Immature natural killer cell (primary cell): ENCODE measurements around the gene UNC5C. TPM values are rescaled to one million over a fixed set of nuclear protein-coding genes. Genes with fewer than 3 reads are reported as not detected.

ENCODE experiments used
- DNase-seq, 3 donors: peaks; one replicate each; pipeline ENCODE4 v3.0.0; 2022; ENCODE audit warnings: mixed read lengths in 1 of 3
- H3K27ac Mint-ChIP-seq, 6 donors: one replicate each; pipeline ENCODE4 v1.8.0; 2020; ENCODE audit warnings: mixed read lengths in 6 of 6, mild to moderate bottlenecking in 5 of 6, inconsistent platforms in 4 of 6, moderate library complexity in 3 of 6
- H3K27me3 Mint-ChIP-seq, 3 donors: one replicate each; pipeline ENCODE4 v1.8.0; 2020 to 2021; ENCODE audit warnings: low read depth in 3 of 3, mild to moderate bottlenecking in 3 of 3, mixed read lengths in 3 of 3, moderate library complexity in 3 of 3, inconsistent platforms in 1 of 3
- H3K36me3 Mint-ChIP-seq, 3 donors: one replicate each; pipeline ENCODE4 v1.8.0; 2020; ENCODE audit warnings: mixed read lengths in 3 of 3, inconsistent platforms in 2 of 3, mild to moderate bottlenecking in 2 of 3
- H3K4me1 Mint-ChIP-seq, 2 donors: one replicate each; pipeline ENCODE4 v1.8.0; 2020; ENCODE audit warnings: inconsistent platforms in 2 of 2, mild to moderate bottlenecking in 2 of 2, mixed read lengths in 2 of 2, moderate library complexity in 1 of 2
- H3K4me3 Mint-ChIP-seq, 5 donors: one replicate each; pipeline ENCODE4 v1.8.0; 2020; ENCODE audit warnings: mild to moderate bottlenecking in 5 of 5, mixed read lengths in 5 of 5, inconsistent platforms in 3 of 5, moderate library complexity in 3 of 5
- H3K9me3 Mint-ChIP-seq, 6 donors: one replicate each; pipeline ENCODE4 v1.8.0; 2020; ENCODE audit warnings: mild to moderate bottlenecking in 6 of 6, mixed read lengths in 6 of 6, inconsistent platforms in 4 of 6, moderate library complexity in 3 of 6
- polyA plus RNA-seq, 3 donors: library from polyadenylated mRNA; unstranded; fragments of 300-500 nt; fragmentation: Illumina TruSeq; gene quantifications; one replicate each; pipeline ENCODE4 v1.2.3, GENCODE V29; 2021

UNC5C gene
- polyA plus RNA-seq, 3 donors from 2014 or later: not detected

DNA sequence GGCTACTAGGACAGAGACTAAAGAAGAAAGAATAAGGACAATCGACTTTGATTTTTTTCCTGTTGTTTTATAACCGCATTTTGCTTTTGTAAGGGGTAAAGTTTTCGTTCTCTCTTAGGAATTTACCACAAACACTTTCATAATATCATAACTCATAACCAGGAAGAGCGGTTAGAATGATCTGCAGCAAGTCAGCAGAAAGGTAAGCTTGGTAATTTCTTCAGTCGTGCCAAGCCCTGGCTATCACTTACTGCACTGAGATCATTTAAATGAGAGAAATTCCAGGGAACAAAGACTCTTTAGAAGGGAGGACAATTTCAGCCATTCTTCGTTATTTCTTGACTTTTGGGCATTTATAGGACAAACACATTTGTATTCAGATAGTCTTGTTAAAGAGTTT lies 258.1 kb downstream of the UNC5C start:
- H3K4me3 Mint-ChIP-seq: no peak overlapping the region
- H3K4me1 Mint-ChIP-seq: peaks cover 28 to 45% of the 10 kb centered on the region in 2 donors
- H3K27ac Mint-ChIP-seq: no peak overlapping the region
- peaks cover 0 to 2% (median 0%) of the 10 kb centered on the region in 3 donors for H3K27me3 Mint-ChIP-seq
- DNase-seq: no peak
- no peaks in the 10 kb centered on the region for H3K9me3 Mint-ChIP-seq
- H3K36me3 Mint-ChIP-seq: no peaks in the 10 kb centered on the region

GRCh38 chr4:95289028-95289634 lies 259.6 kb downstream of the UNC5C start:
- Mint-ChIP-seq H3K27ac (no peak overlapping the region), H3K4me1 (peaks cover 28 to 45% of the 10 kb centered on the region in 2 donors), H3K4me3 (no peak overlapping the region), H3K9me3 (no peaks in the 10 kb centered on the region), H3K36me3 (no peaks in the 10 kb centered on the region), H3K27me3 (peaks cover 0 to 2% (median 0%) of the 10 kb centered on the region in 3 donors)
- DNase-seq: no peak

- Mint-ChIP-seq H3K4me3 (no peak overlapping the region), H3K9me3 (no peaks in the 10 kb centered on the region), H3K27me3 (peaks cover 0 to 2% (median 0%) of the 10 kb centered on the region in 3 donors), H3K27ac (no peak overlapping the region), H3K4me1 (peaks cover 26 to 39% of the 10 kb centered on the region in 2 donors), H3K36me3 (no peaks in the 10 kb centered on the region)
- no peak for DNase-seq
Observed at GRCh38 chr4:95288552-95288951, 260.2 kb downstream of the UNC5C start.

GRCh38 chr4:95285797-95286196 lies 263.0 kb downstream of the UNC5C start:
- peaks cover 14 to 17% of the 10 kb centered on the region in 2 donors for H3K4me1 Mint-ChIP-seq
- H3K27ac Mint-ChIP-seq: no peak overlapping the region
- DNase-seq: no peak
- peaks cover 0 to 10% (median 3%) of the 10 kb centered on the region in 6 donors for H3K9me3 Mint-ChIP-seq
- no peaks in the 10 kb centered on the region for H3K27me3 Mint-ChIP-seq
- no peak overlapping the region for H3K4me3 Mint-ChIP-seq
- H3K36me3 Mint-ChIP-seq: no peaks in the 10 kb centered on the region

GRCh38 chr4:95284655-95285054 lies 264.1 kb downstream of the UNC5C start:
- Mint-ChIP-seq H3K36me3 (no peaks in the 10 kb centered on the region), H3K27me3 (no peaks in the 10 kb centered on the region), H3K9me3 (peaks cover 0 to 10% (median 4%) of the 10 kb centered on the region in 6 donors), H3K4me3 (no peak overlapping the region), H3K27ac (no peak overlapping the region), H3K4me1 (peaks cover 8 to 11% of the 10 kb centered on the region in 2 donors)
- DNase-seq: no peak

GRCh38 chr4:95283320-95283719 lies 265.5 kb downstream of the UNC5C start:
- Mint-ChIP-seq H3K9me3 (peaks cover 0 to 10% (median 4%) of the 10 kb centered on the region in 6 donors), H3K27me3 (no peaks in the 10 kb centered on the region), H3K4me1 (no peaks in the 10 kb centered on the region), H3K36me3 (no peaks in the 10 kb centered on the region), H3K27ac (no peak overlapping the region), H3K4me3 (no peak overlapping the region)
- DNase-seq: no peak

DNA sequence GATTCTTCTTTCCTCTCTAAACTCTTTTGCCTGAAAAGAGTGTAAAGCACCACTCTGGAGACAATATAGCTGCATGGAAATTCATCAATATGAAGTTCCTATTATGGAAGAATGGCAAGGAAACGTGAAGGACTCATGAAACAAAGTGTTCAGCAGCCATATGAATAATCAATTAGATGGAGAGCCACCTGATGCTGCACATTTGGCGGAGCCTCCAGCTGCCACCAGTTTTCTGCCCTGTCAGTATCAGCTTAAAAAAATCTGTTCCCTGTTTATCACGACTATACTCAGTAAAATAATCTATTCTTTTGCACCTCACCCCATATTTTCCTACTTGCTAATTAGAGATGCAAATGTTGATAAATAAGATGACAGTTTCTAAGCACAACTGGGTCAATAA lies 276.0 kb downstream of the UNC5C start:
- Mint-ChIP-seq H3K27me3 (peaks cover 0 to 4% (median 2%) of the 10 kb centered on the region in 3 donors), H3K9me3 (peaks cover 0 to 11% (median 4%) of the 10 kb centered on the region in 6 donors), H3K36me3 (peaks cover 4 to 6% (median 5%) of the 10 kb centered on the region in 3 donors), H3K4me3 (no peak overlapping the region), H3K27ac (no peak overlapping the region), H3K4me1 (no peaks in the 10 kb centered on the region)
- DNase-seq: no peak

DNA sequence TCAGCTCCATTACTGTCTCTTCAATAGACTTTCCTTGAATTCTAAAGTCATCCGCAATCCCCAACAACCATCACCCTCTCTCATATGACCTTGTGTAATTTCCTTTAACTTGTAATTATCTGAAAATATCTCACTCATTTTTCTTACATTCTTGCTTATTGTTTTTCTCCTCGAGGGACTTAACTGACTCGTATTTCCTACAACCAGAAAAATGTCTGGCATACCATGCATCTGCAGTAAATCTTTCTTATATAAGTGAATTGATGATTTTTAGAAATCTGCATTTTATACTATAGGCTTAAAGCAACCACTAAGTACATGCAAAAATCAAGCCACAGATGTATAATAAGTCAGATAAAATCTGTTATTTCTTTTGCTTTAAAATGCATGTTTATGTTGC lies 276.7 kb downstream of the UNC5C start:
- peaks cover 0 to 11% (median 4%) of the 10 kb centered on the region in 6 donors for H3K9me3 Mint-ChIP-seq
- DNase-seq: no peak
- H3K27ac Mint-ChIP-seq: no peak overlapping the region
- no peaks in the 10 kb centered on the region for H3K4me1 Mint-ChIP-seq
- no peak overlapping the region for H3K4me3 Mint-ChIP-seq
- H3K36me3 Mint-ChIP-seq: peaks cover 4 to 6% (median 5%) of the 10 kb centered on the region in 3 donors
- peaks cover 0 to 4% (median 2%) of the 10 kb centered on the region in 3 donors for H3K27me3 Mint-ChIP-seq

- Mint-ChIP-seq H3K4me1 (no peaks in the 10 kb centered on the region), H3K27ac (no peak overlapping the region), H3K36me3 (peaks cover 4 to 6% (median 5%) of the 10 kb centered on the region in 3 donors), H3K4me3 (no peak overlapping the region), H3K9me3 (peaks cover 2 to 17% (median 5%) of the 10 kb centered on the region in 6 donors), H3K27me3 (peaks cover 0 to 4% (median 2%) of the 10 kb centered on the region in 3 donors)
- DNase-seq: no peak
Observed at GRCh38 chr4:95268819-95269565, 279.8 kb downstream of the UNC5C start.

- Mint-ChIP-seq H3K4me1 (no peaks in the 10 kb centered on the region), H3K9me3 (peaks cover 2 to 16% (median 5%) of the 10 kb centered on the region in 6 donors), H3K27ac (no peak overlapping the region), H3K36me3 (peaks cover 4 to 6% (median 5%) of the 10 kb centered on the region in 3 donors), H3K27me3 (peaks cover 0 to 2% (median 2%) of the 10 kb centered on the region in 3 donors), H3K4me3 (no peak overlapping the region)
- DNase-seq: no peak
Observed at GRCh38 chr4:95267081-95267480, 281.7 kb downstream of the UNC5C start.

DNA sequence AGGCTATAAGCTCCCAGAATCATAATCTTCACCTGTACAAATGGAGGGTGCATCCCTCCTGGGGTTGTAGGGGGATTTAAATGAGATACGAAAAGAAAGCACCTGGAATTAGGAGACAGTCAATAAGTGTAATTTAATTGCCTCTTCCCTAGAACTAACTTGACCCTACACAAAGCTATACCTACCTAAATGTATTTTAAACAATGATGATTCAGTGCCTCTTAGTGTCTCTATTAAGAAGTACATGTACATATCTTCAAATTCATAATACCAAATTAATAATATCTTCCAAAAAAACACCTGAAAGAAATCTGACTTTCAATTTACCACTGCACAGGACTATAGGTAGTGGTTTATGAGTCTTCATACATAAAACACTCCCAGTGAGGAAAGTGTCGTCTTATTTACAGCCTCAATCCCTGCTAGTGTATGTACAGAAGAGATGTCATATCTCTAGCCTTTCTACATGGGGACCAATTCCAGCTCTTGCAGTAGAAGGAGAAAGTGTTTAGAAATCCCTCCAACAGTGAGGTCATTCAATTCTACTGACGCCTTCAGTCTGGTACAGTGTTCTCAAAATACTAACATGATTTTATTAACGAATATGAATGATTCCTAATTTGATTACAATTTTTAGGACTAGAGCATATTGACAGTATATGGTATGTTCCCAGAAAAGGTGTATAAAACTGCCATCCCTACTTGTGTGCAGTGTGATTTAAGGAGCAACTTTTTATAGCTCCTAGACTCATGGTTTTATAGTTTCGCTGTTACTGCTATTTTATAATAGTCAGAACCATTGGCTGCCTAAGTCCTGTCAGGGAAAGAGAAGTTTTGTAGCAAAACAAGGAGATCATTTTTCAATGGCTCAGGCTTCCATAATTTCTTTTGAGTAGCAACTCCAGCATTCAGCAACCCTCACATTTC lies 282.7 kb downstream of the UNC5C start:
- H3K36me3 Mint-ChIP-seq: no peaks in the 10 kb centered on the region
- H3K4me1 Mint-ChIP-seq: no peaks in the 10 kb centered on the region
- no peak for DNase-seq
- H3K4me3 Mint-ChIP-seq: no peak overlapping the region
- no peak overlapping the region for H3K27ac Mint-ChIP-seq
- H3K27me3 Mint-ChIP-seq: peaks cover 0 to 2% (median 0%) of the 10 kb centered on the region in 3 donors
- peaks cover 0 to 10% (median 2%) of the 10 kb centered on the region in 6 donors for H3K9me3 Mint-ChIP-seq

GRCh38 chr4:95264843-95265242 lies 283.9 kb downstream of the UNC5C start:
- Mint-ChIP-seq H3K36me3 (no peaks in the 10 kb centered on the region), H3K4me1 (no peaks in the 10 kb centered on the region), H3K27ac (no peak overlapping the region), H3K4me3 (no peak overlapping the region), H3K9me3 (peaks cover 0 to 10% (median 2%) of the 10 kb centered on the region in 6 donors), H3K27me3 (peaks cover 0 to 1% (median 0%) of the 10 kb centered on the region in 3 donors)
- DNase-seq: no peak

DNA sequence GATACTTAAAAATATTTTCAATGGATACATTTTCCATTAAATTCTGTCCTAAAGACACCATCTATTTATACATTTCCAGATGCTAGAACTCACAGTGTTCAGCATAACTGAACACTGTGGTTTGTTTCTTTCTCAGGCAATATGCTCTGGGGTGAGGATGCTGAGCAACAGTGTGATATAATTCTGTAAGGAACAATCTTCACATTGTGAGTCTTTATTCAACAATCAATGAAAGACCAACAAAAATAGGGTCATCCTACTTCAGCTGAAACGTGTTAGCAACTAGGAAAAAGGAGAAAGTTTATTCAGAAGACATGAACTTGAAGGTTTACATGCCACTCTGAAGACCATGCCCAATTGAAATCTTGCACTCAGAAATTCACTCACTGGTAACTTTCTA lies 284.8 kb downstream of the UNC5C start:
- H3K27me3 Mint-ChIP-seq: peaks cover 0 to 2% (median 0%) of the 10 kb centered on the region in 3 donors

More for the DNA sequence above, 284.8 kb downstream of the UNC5C start:
- Mint-ChIP-seq H3K9me3 (peaks cover 0 to 10% (median 2%) of the 10 kb centered on the region in 6 donors), H3K4me3 (no peak overlapping the region), H3K4me1 (no peaks in the 10 kb centered on the region), H3K27ac (no peak overlapping the region), H3K36me3 (no peaks in the 10 kb centered on the region)
- DNase-seq: no peak
